ENCODE data around the gene RGS11. TPM values are rescaled to one million over a fixed set of nuclear protein-coding genes. Genes with fewer than 3 reads are reported as not detected.
A peak's percentile ranks its signal among the peaks of the same experiment; 100 is the strongest.
"Not testable (repeated sequence)": the region's sequence is repeated elsewhere in the genome, so short reads cannot be mapped to it uniquely, and the experiment has no call there.

The RGS11 gene
- total RNA-seq, 1 donor from 2014 or later: 2.4 TPM

DNA sequence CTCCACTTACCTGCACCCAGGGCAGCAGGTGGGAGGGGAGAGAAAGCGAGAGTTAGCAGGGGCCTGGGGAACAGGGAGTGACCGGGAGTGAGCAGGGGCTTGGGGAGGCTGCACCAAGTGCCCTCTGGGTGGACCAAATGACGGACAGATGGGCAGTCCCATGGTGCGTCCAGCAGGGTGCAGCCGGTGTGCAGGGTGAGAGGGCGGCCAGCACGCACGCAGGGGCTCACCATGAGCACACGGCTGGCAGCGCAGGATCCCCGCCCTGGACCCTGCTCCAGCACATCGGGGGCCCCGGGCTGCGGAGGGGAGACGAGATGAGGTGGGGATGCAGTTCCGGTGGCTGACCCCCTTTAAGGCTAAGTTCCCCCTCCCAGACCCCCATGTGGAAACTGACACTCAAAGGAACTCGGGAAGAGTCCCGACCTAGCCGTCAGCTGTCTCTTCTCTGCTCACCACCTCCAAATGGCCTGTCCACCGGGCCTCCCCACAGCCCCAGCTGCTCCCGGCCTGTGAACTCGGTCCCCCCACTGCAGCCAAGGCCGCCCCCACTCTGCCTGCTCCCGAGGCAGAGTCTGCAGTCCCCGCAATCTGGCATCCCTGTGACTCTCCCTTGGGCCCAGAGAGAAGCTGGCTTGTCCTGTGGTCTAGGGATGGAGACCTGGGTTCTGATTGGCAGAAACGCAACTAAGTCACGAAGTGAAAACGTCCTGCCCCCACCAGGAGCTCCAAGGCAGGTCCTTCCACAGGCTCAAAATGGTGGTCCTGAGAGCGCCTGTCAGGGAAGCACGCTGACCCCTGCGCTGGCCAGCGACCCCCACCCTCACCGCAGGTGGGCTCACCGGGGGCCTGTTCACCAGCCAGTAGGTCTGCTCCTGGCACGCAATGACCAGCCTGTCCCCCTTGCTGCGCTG is 2.9 kb downstream of the RGS11 start:
- H3K36me3 Mint-ChIP-seq (ENCODE audit: insufficient read depth): no peaks in the 10 kb centered on the region
- peaks cover 22% of the 10 kb centered on the region for H3K27me3 Mint-ChIP-seq
- no peak overlapping the region for H3K4me3 Mint-ChIP-seq (ENCODE audit: low read depth)
- TF ChIP-seq, protein P1, sequence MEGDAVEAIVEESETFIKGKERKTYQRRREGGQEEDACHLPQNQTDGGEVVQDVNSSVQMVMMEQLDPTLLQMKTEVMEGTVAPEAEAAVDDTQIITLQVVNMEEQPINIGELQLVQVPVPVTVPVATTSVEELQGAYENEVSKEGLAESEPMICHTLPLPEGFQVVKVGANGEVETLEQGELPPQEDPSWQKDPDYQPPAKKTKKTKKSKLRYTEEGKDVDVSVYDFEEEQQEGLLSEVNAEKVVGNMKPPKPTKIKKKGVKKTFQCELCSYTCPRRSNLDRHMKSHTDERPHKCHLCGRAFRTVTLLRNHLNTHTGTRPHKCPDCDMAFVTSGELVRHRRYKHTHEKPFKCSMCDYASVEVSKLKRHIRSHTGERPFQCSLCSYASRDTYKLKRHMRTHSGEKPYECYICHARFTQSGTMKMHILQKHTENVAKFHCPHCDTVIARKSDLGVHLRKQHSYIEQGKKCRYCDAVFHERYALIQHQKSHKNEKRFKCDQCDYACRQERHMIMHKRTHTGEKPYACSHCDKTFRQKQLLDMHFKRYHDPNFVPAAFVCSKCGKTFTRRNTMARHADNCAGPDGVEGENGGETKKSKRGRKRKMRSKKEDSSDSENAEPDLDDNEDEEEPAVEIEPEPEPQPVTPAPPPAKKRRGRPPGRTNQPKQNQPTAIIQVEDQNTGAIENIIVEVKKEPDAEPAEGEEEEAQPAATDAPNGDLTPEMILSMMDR (IDR thresholded peaks at IDR 0.05; ENCODE audit: unreplicated experiment): no peak
- no peaks in the 10 kb centered on the region for H3K9me3 Mint-ChIP-seq (ENCODE audit: low read depth)
- no peak overlapping the region for H3K27ac Mint-ChIP-seq
- peaks cover 2% of the 10 kb centered on the region for H3K4me1 Mint-ChIP-seq (ENCODE audit: low read depth)
- no peak for DNase-seq (ENCODE audit: low spot score, unreplicated experiment)

GRCh38 chr16:270381-271255 is 5.1 kb downstream of the RGS11 start:
- DNase-seq (ENCODE audit: low spot score, unreplicated experiment): no peak
- H3K4me1 Mint-ChIP-seq (ENCODE audit: low read depth): no peaks in the 10 kb centered on the region
- no peak overlapping the region for H3K4me3 Mint-ChIP-seq (ENCODE audit: low read depth)
- H3K27me3 Mint-ChIP-seq: peaks cover 8% of the 10 kb centered on the region
- no peaks in the 10 kb centered on the region for H3K9me3 Mint-ChIP-seq (ENCODE audit: low read depth)
- H3K27ac Mint-ChIP-seq: no peak overlapping the region
- H3K36me3 Mint-ChIP-seq (ENCODE audit: insufficient read depth): no peaks in the 10 kb centered on the region
- TF ChIP-seq, protein P1 (IDR thresholded peaks at IDR 0.05; ENCODE audit: unreplicated experiment): no peak

GRCh38 chr16:269061-269796 is 6.5 kb downstream of the RGS11 start:
- H3K9me3 Mint-ChIP-seq (ENCODE audit: low read depth): no peaks in the 10 kb centered on the region
- TF ChIP-seq, protein P1 (IDR thresholded peaks at IDR 0.05; ENCODE audit: unreplicated experiment): no peak
- peaks cover 5% of the 10 kb centered on the region for H3K27me3 Mint-ChIP-seq
- DNase-seq (ENCODE audit: low spot score, unreplicated experiment): no peak
- no peaks in the 10 kb centered on the region for H3K4me1 Mint-ChIP-seq (ENCODE audit: low read depth)
- H3K36me3 Mint-ChIP-seq (ENCODE audit: insufficient read depth): no peaks in the 10 kb centered on the region
- H3K4me3 Mint-ChIP-seq (ENCODE audit: low read depth): no peak overlapping the region
- H3K27ac Mint-ChIP-seq: no peak overlapping the region

GRCh38 chr16:268141-269053 is 7.3 kb downstream of the RGS11 start:
- TF ChIP-seq, protein P1 (IDR thresholded peaks at IDR 0.05; ENCODE audit: unreplicated experiment): no peak
- peak overlapping the region; percentile 34 for H3K27ac Mint-ChIP-seq
- H3K9me3 Mint-ChIP-seq (ENCODE audit: low read depth): no peaks in the 10 kb centered on the region
- no peaks in the 10 kb centered on the region for H3K36me3 Mint-ChIP-seq (ENCODE audit: insufficient read depth)
- H3K4me3 Mint-ChIP-seq (ENCODE audit: low read depth): peak overlapping the region; percentile 29
- peaks cover 5% of the 10 kb centered on the region for H3K27me3 Mint-ChIP-seq
- no peak for DNase-seq (ENCODE audit: low spot score, unreplicated experiment)
- H3K4me1 Mint-ChIP-seq (ENCODE audit: low read depth): no peaks in the 10 kb centered on the region

DNA sequence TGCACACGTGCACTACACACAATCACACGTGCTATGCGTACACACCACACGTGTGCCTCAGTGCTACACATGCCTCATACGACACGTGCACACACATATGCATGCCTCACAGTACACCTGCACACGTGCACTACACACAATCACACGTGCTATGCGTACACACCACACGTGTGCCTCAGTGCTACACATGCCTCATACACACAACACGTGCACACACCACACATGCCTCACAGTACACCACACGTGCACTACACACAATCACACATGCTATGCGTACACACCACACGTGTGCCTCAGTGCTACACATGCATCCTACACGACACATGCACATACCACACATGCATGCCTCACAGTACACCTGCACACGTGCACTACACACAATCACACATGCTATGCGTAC is 8.2 kb downstream of the RGS11 start:
- H3K9me3 Mint-ChIP-seq (ENCODE audit: low read depth); H3K27ac Mint-ChIP-seq; H3K4me3 Mint-ChIP-seq (ENCODE audit: low read depth); DNase-seq (ENCODE audit: low spot score, unreplicated experiment); H3K27me3 Mint-ChIP-seq; H3K4me1 Mint-ChIP-seq (ENCODE audit: low read depth); H3K36me3 Mint-ChIP-seq (ENCODE audit: insufficient read depth): not testable (repeated sequence)

All from progenitor cell of endocrine pancreas (in vitro differentiated cells).